Measurements from ENCODE around the gene MMP2. TPM values are rescaled to one million over a fixed set of nuclear protein-coding genes. Genes with fewer than 3 reads are reported as not detected.

Gene MMP2
- total and polyA plus RNA-seq, 2 of the 13 experiments (the other 11 are each of a cell fraction or from before 2014, with no cell fraction given) = 0.31 to 1.3 TPM

GRCh38 chr16:55465077-55465896, 13.7 kb upstream of the MMP2 start (continued):
- no peak for TF ChIP-seq ATF4 (CRISPR knock-in tag; IDR thresholded peaks at IDR 0.05)
- TF ChIP-seq SCMH1 (CRISPR knock-in tag; IDR thresholded peaks at IDR 0.05; ENCODE audit: borderline replicate concordance) = no peak
- peak; percentile 97 for TF ChIP-seq KDM3A (CRISPR knock-in tag; IDR thresholded peaks at IDR 0.05; ENCODE audit: low read depth)
- TF ChIP-seq ZNF407 (CRISPR knock-in tag; IDR thresholded peaks at IDR 0.05; ENCODE audit: not compliant biosample characterization) = no peak
- TF ChIP-seq HIC2 (CRISPR knock-in tag; IDR thresholded peaks at IDR 0.05; ENCODE audit: low read depth) = no peak
- no peak for TF ChIP-seq NFKBIZ (CRISPR knock-in tag; IDR thresholded peaks at IDR 0.05)
- TF ChIP-seq ISL2 (CRISPR knock-in tag; IDR thresholded peaks at IDR 0.05) = peak; percentile 61; the same call in 1 of the 2 replicates
- no peak for TF ChIP-seq ETV5 (CRISPR knock-in tag; IDR thresholded peaks at IDR 0.05; ENCODE audit: borderline replicate concordance)
- TF ChIP-seq ZNF34 (CRISPR knock-in tag; IDR thresholded peaks at IDR 0.05; ENCODE audit: borderline replicate concordance) = no peak
- TF ChIP-seq ZFP36L2 (CRISPR knock-in tag; IDR thresholded peaks at IDR 0.05) = no peak
- no peak for TF ChIP-seq ZNF660 (CRISPR knock-in tag; IDR thresholded peaks at IDR 0.05; ENCODE audit: borderline replicate concordance, low read depth)
- no peak for TF ChIP-seq MLLT10 (CRISPR knock-in tag; IDR thresholded peaks at IDR 0.05)
- no peak for TF ChIP-seq MTA3 (CRISPR knock-in tag; IDR thresholded peaks at IDR 0.05)
- TF ChIP-seq ZNF562 (CRISPR knock-in tag; IDR thresholded peaks at IDR 0.05; ENCODE audit: borderline replicate concordance) = no peak
- no peak for TF ChIP-seq EEA1 (CRISPR knock-in tag; IDR thresholded peaks at IDR 0.05; ENCODE audit: borderline replicate concordance)

All from HepG2 (cell line).